ENCODE measurements around the gene DUOXA1.

DUOXA1 gene

GRCh38 chr15:45146405-45146804 lies 16.7 kb upstream of the DUOXA1 start:
- TF ChIP-seq CTCF (IDR thresholded peaks at IDR 0.05; ENCODE audit: low read depth, low read length, missing control alignments), result no peak
- no peak overlapping the region for H3K4me3 ChIP-seq (replicated peaks; ENCODE audit: low read depth, low read length)
- no peak for DNase-seq (ENCODE audit: extremely low read depth, low read depth)

- TF ChIP-seq CTCF (IDR thresholded peaks at IDR 0.05; ENCODE audit: low read depth, low read length, missing control alignments), result no peak
- DNase-seq (ENCODE audit: extremely low read depth, low read depth), result no peak
- no peak overlapping the region for H3K4me3 ChIP-seq (replicated peaks; ENCODE audit: low read depth, low read length)
Observed at GRCh38 chr15:45144775-45145174, 15.1 kb upstream of the DUOXA1 start.

- TF ChIP-seq CTCF (IDR thresholded peaks at IDR 0.05; ENCODE audit: low read depth, low read length, missing control alignments), result no peak
- DNase-seq (ENCODE audit: extremely low read depth, low read depth), result no peak
Observed at GRCh38 chr15:45143946-45144345, 14.3 kb upstream of the DUOXA1 start.

GRCh38 chr15:45143056-45143455 lies 13.4 kb upstream of the DUOXA1 start:
- no peak for TF ChIP-seq CTCF (IDR thresholded peaks at IDR 0.05; ENCODE audit: low read depth, low read length, missing control alignments)
- no peak overlapping the region for H3K4me3 ChIP-seq (replicated peaks; ENCODE audit: low read depth, low read length)

More at GRCh38 chr15:45143946-45144345, 14.3 kb upstream of the DUOXA1 start:
- H3K4me3 ChIP-seq (replicated peaks; ENCODE audit: low read depth, low read length), result no peak overlapping the region

GRCh38 chr15:45141386-45141785 lies 11.7 kb upstream of the DUOXA1 start:
- DNase-seq (ENCODE audit: extremely low read depth, low read depth), result no peak
- TF ChIP-seq CTCF (IDR thresholded peaks at IDR 0.05; ENCODE audit: low read depth, low read length, missing control alignments), result no peak
- no peak overlapping the region for H3K4me3 ChIP-seq (replicated peaks; ENCODE audit: low read depth, low read length)

More at GRCh38 chr15:45143056-45143455, 13.4 kb upstream of the DUOXA1 start:
- no peak for DNase-seq (ENCODE audit: extremely low read depth, low read depth)

- no peak for TF ChIP-seq CTCF (IDR thresholded peaks at IDR 0.05; ENCODE audit: low read depth, low read length, missing control alignments)
- no peak overlapping the region for H3K4me3 ChIP-seq (replicated peaks; ENCODE audit: low read depth, low read length)
- DNase-seq (ENCODE audit: extremely low read depth, low read depth), result no peak
Observed at GRCh38 chr15:45140557-45141250, 11.0 kb upstream of the DUOXA1 start.

GRCh38 chr15:45139770-45140169 lies 10.1 kb upstream of the DUOXA1 start:
- TF ChIP-seq CTCF (IDR thresholded peaks at IDR 0.05; ENCODE audit: low read depth, low read length, missing control alignments), result no peak
- no peak for DNase-seq (ENCODE audit: extremely low read depth, low read depth)
- H3K4me3 ChIP-seq (replicated peaks; ENCODE audit: low read depth, low read length), result no peak overlapping the region

All from HFF-Myc (cell line).